Parathyroid adenoma (tissue), 2 donors: Measurements from ENCODE around the gene VSTM2L.
"Not testable (repeated sequence)": the region's sequence is repeated elsewhere in the genome, so short reads cannot be mapped to it uniquely, and the experiment has no call there.

Experiments
- H2AFZ ChIP-seq: fragments of 300-600 bp; sonication (generic); one replicate; pipeline ENCODE4 v1.7.0; 2017; ENCODE audit warnings: antibody characterized with exemption, mild to moderate bottlenecking
- H3K27ac ChIP-seq: fragments of 300-600 bp; sonication (generic); one replicate; pipeline ENCODE4 v1.7.0; 2017
- H3K27me3 ChIP-seq: fragments of 300-600 bp; sonication (generic); one replicate; pipeline ENCODE4 v1.7.0; 2017; ENCODE audit warnings: low read length; ENCODE audit not compliant: control insufficient read depth, insufficient read depth
- H3K36me3 ChIP-seq: fragments of 300-600 bp; sonication (generic); one replicate; pipeline ENCODE4 v1.7.0; 2017; ENCODE audit warnings: low read length; ENCODE audit not compliant: control insufficient read depth, insufficient read depth
- H3K4me1 ChIP-seq: fragments of 300-600 bp; sonication (generic); one replicate; pipeline ENCODE4 v1.7.0; 2017; ENCODE audit warnings: control low read depth
- H3K4me2 ChIP-seq: fragments of 300-600 bp; sonication (generic); one replicate; pipeline ENCODE4 v1.7.0; 2017; ENCODE audit warnings: low read length
- H3K4me3 ChIP-seq: fragments of 300-600 bp; sonication (generic); one replicate; pipeline ENCODE4 v1.7.0; 2017; ENCODE audit warnings: low read depth, low read length
- H3K79me2 ChIP-seq: fragments of 300-600 bp; sonication (generic); one replicate; pipeline ENCODE4 v1.7.0; 2017; ENCODE audit warnings: control low read depth
- H3K9ac ChIP-seq: fragments of 300-600 bp; sonication (generic); one replicate; pipeline ENCODE4 v1.7.0; 2017; ENCODE audit warnings: mild to moderate bottlenecking
- H3K9me3 ChIP-seq: fragments of 300-600 bp; sonication (generic); one replicate; pipeline ENCODE4 v1.7.0; 2017; ENCODE audit warnings: low read length; ENCODE audit not compliant: control insufficient read depth
- TF ChIP-seq, protein P1 (sequence below): fragments of 300-600 bp; sonication (generic); IDR thresholded peaks from one replicate; pipeline ENCODE4 v1.7.0; 2017; ENCODE audit warnings: antibody characterized with exemption, mild to moderate bottlenecking
- donor health status: primary hyperparathyroidism.

VSTM2L gene

DNA sequence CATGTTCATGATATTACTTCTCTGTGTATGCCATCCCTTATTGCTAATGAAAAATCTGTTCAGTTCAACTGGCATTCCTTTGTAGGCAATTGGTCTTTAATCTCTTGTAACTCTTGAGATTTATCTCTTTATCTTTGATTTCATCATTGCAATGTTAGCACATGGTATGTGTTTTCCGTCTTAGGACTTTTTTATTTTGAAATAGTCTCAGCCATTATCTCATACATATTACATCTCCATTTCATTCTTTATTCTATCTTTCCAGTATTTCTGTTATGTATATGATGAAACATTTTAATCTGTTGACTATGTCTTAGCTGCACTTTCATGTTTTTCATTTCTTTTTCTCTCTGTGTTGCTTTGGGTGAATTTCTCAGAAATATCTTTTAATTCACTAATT, 58.1 kb downstream of the VSTM2L start:
- H3K9me3 ChIP-seq = peaks cover 2% of the 10 kb centered on the region
- H2AFZ ChIP-seq = no peak overlapping the region
- H3K27ac ChIP-seq = no peak overlapping the region
- no peaks in the 10 kb centered on the region for H3K79me2 ChIP-seq
- H3K4me2 ChIP-seq = no peak overlapping the region
- H3K4me1 ChIP-seq = peaks cover 3% of the 10 kb centered on the region
- no peaks in the 10 kb centered on the region for H3K36me3 ChIP-seq
- H3K9ac ChIP-seq = no peak overlapping the region
- H3K27me3 ChIP-seq = no peaks in the 10 kb centered on the region
- TF ChIP-seq, protein P1, sequence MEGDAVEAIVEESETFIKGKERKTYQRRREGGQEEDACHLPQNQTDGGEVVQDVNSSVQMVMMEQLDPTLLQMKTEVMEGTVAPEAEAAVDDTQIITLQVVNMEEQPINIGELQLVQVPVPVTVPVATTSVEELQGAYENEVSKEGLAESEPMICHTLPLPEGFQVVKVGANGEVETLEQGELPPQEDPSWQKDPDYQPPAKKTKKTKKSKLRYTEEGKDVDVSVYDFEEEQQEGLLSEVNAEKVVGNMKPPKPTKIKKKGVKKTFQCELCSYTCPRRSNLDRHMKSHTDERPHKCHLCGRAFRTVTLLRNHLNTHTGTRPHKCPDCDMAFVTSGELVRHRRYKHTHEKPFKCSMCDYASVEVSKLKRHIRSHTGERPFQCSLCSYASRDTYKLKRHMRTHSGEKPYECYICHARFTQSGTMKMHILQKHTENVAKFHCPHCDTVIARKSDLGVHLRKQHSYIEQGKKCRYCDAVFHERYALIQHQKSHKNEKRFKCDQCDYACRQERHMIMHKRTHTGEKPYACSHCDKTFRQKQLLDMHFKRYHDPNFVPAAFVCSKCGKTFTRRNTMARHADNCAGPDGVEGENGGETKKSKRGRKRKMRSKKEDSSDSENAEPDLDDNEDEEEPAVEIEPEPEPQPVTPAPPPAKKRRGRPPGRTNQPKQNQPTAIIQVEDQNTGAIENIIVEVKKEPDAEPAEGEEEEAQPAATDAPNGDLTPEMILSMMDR = no peak
- H3K4me3 ChIP-seq = no peak overlapping the region

GRCh38 chr20:37963483-37963882, 60.6 kb downstream of the VSTM2L start:
- not testable (repeated sequence) for H3K9ac ChIP-seq, H3K36me3 ChIP-seq, H2AFZ ChIP-seq, H3K9me3 ChIP-seq, H3K4me1 ChIP-seq, H3K4me3 ChIP-seq, H3K27ac ChIP-seq, H3K27me3 ChIP-seq, H3K79me2 ChIP-seq, H3K4me2 ChIP-seq

GRCh38 chr20:37968841-37969401, 66.0 kb downstream of the VSTM2L start:
- Histone ChIP-seq H3K4me1 (no peaks in the 10 kb centered on the region), H3K4me2 (no peak overlapping the region), H3K79me2 (no peaks in the 10 kb centered on the region), H3K4me3 (no peak overlapping the region), H2AFZ (no peak overlapping the region), H3K9me3 (no peaks in the 10 kb centered on the region), H3K27me3 (no peaks in the 10 kb centered on the region), H3K27ac (no peak overlapping the region), H3K9ac (no peak overlapping the region), H3K36me3 (no peaks in the 10 kb centered on the region)
- TF ChIP-seq, protein P1 = no peak

GRCh38 chr20:37969949-37970855, 67.3 kb downstream of the VSTM2L start:
- Histone ChIP-seq H3K27ac (no peak overlapping the region), H3K36me3 (no peaks in the 10 kb centered on the region), H3K79me2 (no peaks in the 10 kb centered on the region), H3K9ac (no peak overlapping the region), H3K4me1 (no peaks in the 10 kb centered on the region), H3K4me3 (no peak overlapping the region), H3K4me2 (no peak overlapping the region), H3K9me3 (no peaks in the 10 kb centered on the region), H3K27me3 (no peaks in the 10 kb centered on the region), H2AFZ (no peak overlapping the region)
- TF ChIP-seq, protein P1 = no peak

DNA sequence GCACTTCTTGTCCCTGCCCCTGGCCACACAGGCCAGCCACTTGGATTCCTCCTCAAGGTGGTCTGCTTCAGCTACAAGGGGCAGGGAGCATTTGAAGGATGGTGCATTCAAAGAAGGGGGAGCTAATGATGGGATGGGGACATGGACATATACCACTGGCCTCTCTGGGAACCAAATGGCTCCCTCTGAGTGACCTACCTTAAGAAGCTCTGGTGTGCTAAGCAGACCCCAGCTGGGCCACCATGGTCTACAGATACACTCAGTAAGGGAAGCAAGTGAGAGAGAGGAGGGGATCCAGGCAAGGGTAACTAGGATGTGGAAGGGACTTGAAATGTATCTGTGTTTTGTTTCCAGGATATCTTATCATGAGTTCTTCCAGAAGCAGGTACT, 67.9 kb downstream of the VSTM2L start:
- Histone ChIP-seq H3K79me2 (no peaks in the 10 kb centered on the region), H3K27ac (no peak overlapping the region), H3K9me3 (no peaks in the 10 kb centered on the region), H2AFZ (no peak overlapping the region), H3K4me2 (no peak overlapping the region), H3K36me3 (no peaks in the 10 kb centered on the region), H3K4me1 (no peaks in the 10 kb centered on the region), H3K27me3 (no peaks in the 10 kb centered on the region), H3K9ac (no peak overlapping the region), H3K4me3 (no peak overlapping the region)
- TF ChIP-seq, protein P1 = no peak
